ENCODE data around the gene PKNOX2. TPM values are rescaled to one million over a fixed set of nuclear protein-coding genes. Genes with fewer than 3 reads are reported as not detected.

PKNOX2 gene
- not detected in 2 replicates for total RNA-seq

GRCh38 chr11:125164422-125165110 is at the start of gene PKNOX2:
PKNOX2 (plus strand) TSS chr11:125164751; CDS start chr11:125351306, 186,555 bp downstream.
- ATAC-seq (ENCODE audit: low read depth) (peak; percentile 61), DNase-seq (peak; percentile 39)
- Mint-ChIP-seq H3K4me3 (peak within 1 kb of the TSS; percentile 91), H3K27ac (no peak within 1 kb of the TSS), H3K27me3 (peaks cover 64% of the 10 kb centered on the region), H3K36me3 (ENCODE audit: low read depth) (peaks cover 1% of the 10 kb centered on the region), H3K9me3 (no peaks in the 10 kb centered on the region), H3K4me1 (peaks cover 21% of the 10 kb centered on the region)
- POLR2A ChIA-PET = interaction anchor here (0.6 kb wide), 1 partner anchor 124 kb away, joined by 5 read pairs; no protein-coding TSS in a partner anchor
- TF ChIP-seq CTCF (IDR thresholded peaks at IDR 0.05) = no peak
- CTCF ChIA-PET = no interaction called here
- intact Hi-C loops (cut with micrococcal nuclease) = loop anchor here (5.0 to 10.0 kb wide), 2 partner anchors 240 to 708 kb away; no protein-coding TSS in a partner anchor

- no peak for TF ChIP-seq CTCF (IDR thresholded peaks at IDR 0.05)
- peaks cover 31% of the 10 kb centered on the region for H3K27me3 Mint-ChIP-seq
- intact Hi-C loops (cut with micrococcal nuclease) = loop anchor here (10.0 kb wide), 1 partner anchor 1147 kb away; the partner anchor contains the start of genes FOXRED1 and SRPRA
- peaks cover 2% of the 10 kb centered on the region for H3K9me3 Mint-ChIP-seq
- ChIA-PET POLR2A (no interaction called here), CTCF (no interaction called here)
- no peak overlapping the region for H3K4me3 Mint-ChIP-seq
- no peak for ATAC-seq (ENCODE audit: low read depth)
- H3K27ac Mint-ChIP-seq = no peak overlapping the region
- no peak for DNase-seq
- no peaks in the 10 kb centered on the region for H3K4me1 Mint-ChIP-seq
- H3K36me3 Mint-ChIP-seq (ENCODE audit: low read depth) = no peaks in the 10 kb centered on the region
These were observed 47.1 kb upstream of the PKNOX2 start for GRCh38 chr11:125117429-125117828.

- Mint-ChIP-seq H3K4me3 (no peak overlapping the region), H3K36me3 (ENCODE audit: low read depth) (no peaks in the 10 kb centered on the region), H3K9me3 (no peaks in the 10 kb centered on the region), H3K4me1 (peaks cover 14% of the 10 kb centered on the region), H3K27ac (no peak overlapping the region), H3K27me3 (peaks cover 34% of the 10 kb centered on the region)
- DNase-seq = no peak
- ChIA-PET POLR2A (interaction anchor here (1.0 to 1.6 kb wide), 3 partner anchors 12 to 170 kb away, joined by 5 to 19 read pairs (median 6); partner anchors contain the start of genes CCDC15, SLC37A2 and TMEM218), CTCF (interaction anchor here (1.2 to 3.8 kb wide), 10 partner anchors 12 to 170 kb away, joined by 3 to 27 read pairs (median 8); partner anchors contain the start of genes CCDC15, SLC37A2 and TMEM218)
- intact Hi-C loops (cut with micrococcal nuclease) = no loop called here
- no peak for ATAC-seq (ENCODE audit: low read depth)
- no peak for TF ChIP-seq CTCF (IDR thresholded peaks at IDR 0.05)
These were observed 41.2 kb upstream of the PKNOX2 start for GRCh38 chr11:125123194-125123946.

GRCh38 chr11:125123947-125124617 is 40.5 kb upstream of the PKNOX2 start:
- ChIA-PET CTCF (interaction anchor here (1.0 to 3.8 kb wide), 13 partner anchors 13 to 170 kb away, joined by 3 to 27 read pairs (median 6); partner anchors contain the start of genes CCDC15, SLC37A2 and TMEM218), POLR2A (interaction anchor here (1.0 to 1.6 kb wide), 3 partner anchors 13 to 170 kb away, joined by 5 to 19 read pairs (median 6); partner anchors contain the start of genes CCDC15, SLC37A2 and TMEM218)
- Mint-ChIP-seq H3K27me3 (peaks cover 32% of the 10 kb centered on the region), H3K36me3 (ENCODE audit: low read depth) (no peaks in the 10 kb centered on the region), H3K4me3 (peak overlapping the region; percentile 26), H3K4me1 (peaks cover 14% of the 10 kb centered on the region), H3K27ac (no peak overlapping the region), H3K9me3 (no peaks in the 10 kb centered on the region)
- intact Hi-C loops (cut with micrococcal nuclease) = loop anchor here (1.0 kb wide), 2 partner anchors 13 to 162 kb away; partner anchors contain the start of gene TMEM218
- no peak for TF ChIP-seq CTCF (IDR thresholded peaks at IDR 0.05)
- DNase-seq (no peak), ATAC-seq (ENCODE audit: low read depth) (peak; percentile 71)
